ENCODE measurements around the gene RPRD1B.

GRCh38 chr20:38133680-38134426 lies 100.3 kb downstream of the RPRD1B start:
- TF ChIP-seq CTCF (IDR thresholded peaks at IDR 0.05): no peak
- no peak for TF ChIP-seq EZH2phosphoT487 (IDR thresholded peaks at IDR 0.05)
